ENCODE results near the gene TMEM259. TPM values are rescaled to one million over a fixed set of nuclear protein-coding genes. Genes with fewer than 3 reads are reported as not detected.

Gene TMEM259
- total and polyA plus RNA-seq, 2 of the 13 experiments (the other 11 are each of a cell fraction or from before 2014, with no cell fraction given), result 64.7 to 164 TPM

DNA sequence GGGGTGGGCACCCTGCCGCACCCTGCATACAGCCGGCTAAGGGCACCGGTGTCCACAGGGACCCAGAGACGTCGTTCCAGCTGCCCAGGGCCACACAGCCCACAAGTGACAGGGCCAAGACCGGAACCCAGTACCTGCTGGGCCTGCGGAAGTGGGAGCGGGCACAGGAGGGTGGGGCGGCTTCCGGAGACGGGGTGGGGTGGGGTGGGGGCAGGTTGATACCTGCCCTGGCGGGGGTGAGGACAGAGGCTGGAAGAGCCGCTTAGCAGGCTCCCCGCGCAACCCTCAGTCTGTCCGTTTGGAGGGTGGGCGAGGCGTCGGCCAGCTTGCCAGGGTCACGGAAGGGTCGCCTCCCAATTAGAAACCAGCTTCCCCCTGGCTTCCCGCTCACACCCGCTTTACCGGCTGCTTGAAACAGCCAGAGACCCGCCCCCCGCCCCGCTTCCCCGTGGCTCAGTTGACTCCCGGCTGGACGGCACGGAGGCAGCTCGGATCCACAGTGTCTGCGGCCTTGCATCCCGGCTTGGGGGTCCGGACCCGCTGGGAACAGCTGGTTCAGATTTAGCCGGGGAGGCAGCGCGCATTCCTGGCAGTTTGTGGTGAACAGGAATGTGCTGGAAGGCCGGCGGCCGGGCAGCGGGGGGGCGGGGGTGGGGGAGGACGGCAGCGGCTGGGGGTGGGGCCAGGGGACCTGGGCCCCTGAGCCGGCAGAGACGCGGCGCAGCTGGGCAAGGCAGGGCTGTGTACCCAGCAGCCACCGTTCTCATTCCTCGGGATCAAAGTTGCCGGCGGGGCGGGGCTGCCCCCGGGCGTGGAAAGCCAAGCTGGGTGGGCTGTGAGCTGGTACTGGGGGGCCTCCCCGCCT is 7.4 kb upstream of the TMEM259 start (continued):
- TF ChIP-seq, protein P1, sequence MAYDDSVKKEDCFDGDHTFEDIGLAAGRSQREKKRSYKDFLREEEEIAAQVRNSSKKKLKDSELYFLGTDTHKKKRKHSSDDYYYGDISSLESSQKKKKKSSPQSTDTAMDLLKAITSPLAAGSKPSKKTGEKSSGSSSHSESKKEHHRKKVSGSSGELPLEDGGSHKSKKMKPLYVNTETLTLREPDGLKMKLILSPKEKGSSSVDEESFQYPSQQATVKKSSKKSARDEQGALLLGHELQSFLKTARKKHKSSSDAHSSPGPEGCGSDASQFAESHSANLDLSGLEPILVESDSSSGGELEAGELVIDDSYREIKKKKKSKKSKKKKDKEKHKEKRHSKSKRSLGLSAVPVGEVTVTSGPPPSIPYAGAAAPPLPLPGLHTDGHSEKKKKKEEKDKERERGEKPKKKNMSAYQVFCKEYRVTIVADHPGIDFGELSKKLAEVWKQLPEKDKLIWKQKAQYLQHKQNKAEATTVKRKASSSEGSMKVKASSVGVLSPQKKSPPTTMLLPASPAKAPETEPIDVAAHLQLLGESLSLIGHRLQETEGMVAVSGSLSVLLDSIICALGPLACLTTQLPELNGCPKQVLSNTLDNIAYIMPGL (CRISPR knock-in tag; IDR thresholded peaks at IDR 0.05; ENCODE audit: borderline replicate concordance in 1 of 2, low read depth in 1 of 2), result peak in 1 of 2 experiments; percentile 23; a peak in 1 of 4 replicates
- TF ChIP-seq THAP11 (CRISPR knock-in tag; IDR thresholded peaks at IDR 0.05) (peak; percentile 47), NFE2 (CRISPR knock-in tag; IDR thresholded peaks at IDR 0.05) (no peak), SUZ12 (IDR thresholded peaks at IDR 0.05; ENCODE audit: low read depth, low read length) (no peak), ZNF747 (CRISPR knock-in tag; IDR thresholded peaks at IDR 0.05; ENCODE audit: borderline replicate concordance) (0 out of 2 replicates have a peak, but pooled peaks have one; percentile 8), KLF15 (CRISPR knock-in tag; IDR thresholded peaks at IDR 0.05; ENCODE audit: borderline replicate concordance) (0 out of 2 replicates have a peak, but pooled peaks have one; percentile 66), ZNF343 (CRISPR knock-in tag; IDR thresholded peaks at IDR 0.05) (peak; percentile 34; the same call in 1 of the 2 replicates), HDAC1 (CRISPR knock-in tag; IDR thresholded peaks at IDR 0.05) (peak; percentile 62; the same call in 1 of the 2 replicates), RXRB (CRISPR knock-in tag; IDR thresholded peaks at IDR 0.05; ENCODE audit: borderline replicate concordance) (no peak), MTA1 (CRISPR knock-in tag; IDR thresholded peaks at IDR 0.05; ENCODE audit: borderline replicate concordance) (peak; percentile 30; the same call in 1 of the 2 replicates), CBFB (CRISPR knock-in tag; IDR thresholded peaks at IDR 0.05) (peak; percentile 94), ZBTB1 (CRISPR knock-in tag; IDR thresholded peaks at IDR 0.05; ENCODE audit: borderline replicate concordance) (no peak), ZNF878 (CRISPR knock-in tag; IDR thresholded peaks at IDR 0.05) (no peak), SALL2 (CRISPR knock-in tag; IDR thresholded peaks at IDR 0.05) (no peak), ZNF672 (CRISPR knock-in tag; IDR thresholded peaks at IDR 0.05) (no peak), MIER2 (CRISPR knock-in tag; IDR thresholded peaks at IDR 0.05) (no peak)
- TF ChIP-seq, protein P2, sequence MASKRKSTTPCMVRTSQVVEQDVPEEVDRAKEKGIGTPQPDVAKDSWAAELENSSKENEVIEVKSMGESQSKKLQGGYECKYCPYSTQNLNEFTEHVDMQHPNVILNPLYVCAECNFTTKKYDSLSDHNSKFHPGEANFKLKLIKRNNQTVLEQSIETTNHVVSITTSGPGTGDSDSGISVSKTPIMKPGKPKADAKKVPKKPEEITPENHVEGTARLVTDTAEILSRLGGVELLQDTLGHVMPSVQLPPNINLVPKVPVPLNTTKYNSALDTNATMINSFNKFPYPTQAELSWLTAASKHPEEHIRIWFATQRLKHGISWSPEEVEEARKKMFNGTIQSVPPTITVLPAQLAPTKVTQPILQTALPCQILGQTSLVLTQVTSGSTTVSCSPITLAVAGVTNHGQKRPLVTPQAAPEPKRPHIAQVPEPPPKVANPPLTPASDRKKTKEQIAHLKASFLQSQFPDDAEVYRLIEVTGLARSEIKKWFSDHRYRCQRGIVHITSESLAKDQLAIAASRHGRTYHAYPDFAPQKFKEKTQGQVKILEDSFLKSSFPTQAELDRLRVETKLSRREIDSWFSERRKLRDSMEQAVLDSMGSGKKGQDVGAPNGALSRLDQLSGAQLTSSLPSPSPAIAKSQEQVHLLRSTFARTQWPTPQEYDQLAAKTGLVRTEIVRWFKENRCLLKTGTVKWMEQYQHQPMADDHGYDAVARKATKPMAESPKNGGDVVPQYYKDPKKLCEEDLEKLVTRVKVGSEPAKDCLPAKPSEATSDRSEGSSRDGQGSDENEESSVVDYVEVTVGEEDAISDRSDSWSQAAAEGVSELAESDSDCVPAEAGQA (IDR thresholded peaks at IDR 0.05; ENCODE audit: low read depth), result no peak
- TF ChIP-seq, protein P2 (CRISPR knock-in tag; IDR thresholded peaks at IDR 0.05; ENCODE audit: borderline replicate concordance), result no peak

Measured in HepG2 (cell line).